ENCODE data around the gene KRT15. TPM values are rescaled to one million over a fixed set of nuclear protein-coding genes. Genes with fewer than 3 reads are reported as not detected.

The KRT15 gene
- total RNA-seq, 2 experiments from 2014 or later, result not detected

DNA sequence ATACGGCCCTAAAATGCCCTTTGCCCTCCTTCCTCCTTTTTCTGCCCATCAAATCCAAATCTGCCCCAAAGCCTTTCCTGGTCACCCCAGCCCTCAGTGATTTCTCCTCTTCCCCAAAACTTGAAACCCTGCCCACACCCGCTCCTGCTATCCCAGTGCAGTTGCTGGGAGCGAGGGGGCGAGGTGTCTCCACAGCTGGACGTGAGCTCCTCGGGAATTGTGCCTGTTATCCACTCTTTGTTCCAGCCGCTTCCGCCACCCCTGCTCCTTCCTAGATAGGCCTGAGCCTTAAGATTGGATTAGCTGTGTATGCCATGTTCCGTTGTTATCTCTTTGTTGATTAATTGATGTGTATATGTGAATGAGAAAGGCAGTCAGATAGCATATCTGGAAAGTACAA, 35.2 kb downstream of the KRT15 start:
- H3K9me3 ChIP-seq (ENCODE audit: low read length), result no peaks in the 10 kb centered on the region
- no peak for DNase-seq (ENCODE audit: low spot score)
- TF ChIP-seq CTCF (conservative IDR thresholded peaks at IDR 0.05; ENCODE audit: low read length), result no peak
- no peak for TF ChIP-seq EZH2phosphoT487 (IDR thresholded peaks at IDR 0.05; ENCODE audit: borderline replicate concordance, low read depth, low read length)
- no peaks in the 10 kb centered on the region for H3K4me1 ChIP-seq (ENCODE audit: insufficient read depth, low read length, poor library complexity, severe bottlenecking)
- no peak overlapping the region for H3K27ac ChIP-seq (ENCODE audit: low read depth, low read length, poor library complexity, severe bottlenecking)
- no peaks in the 10 kb centered on the region for H4K20me1 ChIP-seq (ENCODE audit: insufficient read depth, low read length)
- no TSS peak for BruUV-seq (replicated peaks)
- POLR2A ChIA-PET, result no interaction called here
- H3K36me3 ChIP-seq (ENCODE audit: insufficient read depth, low read length), result no peaks in the 10 kb centered on the region
- H3K4me2 ChIP-seq (ENCODE audit: low read length), result no peak overlapping the region
- H3K4me3 ChIP-seq (ENCODE audit: low read depth, low read length, poor library complexity, severe bottlenecking), result no peak overlapping the region
- no peak overlapping the region for H2AFZ ChIP-seq (ENCODE audit: low read length)
- CTCF ChIA-PET (ENCODE audit: unreplicated experiment), result no interaction called here
- H3K9me2 ChIP-seq (ENCODE audit: insufficient read depth, low read length), result no peaks in the 10 kb centered on the region
- H3K79me2 ChIP-seq (ENCODE audit: insufficient read depth, low read depth, low read length), result no peaks in the 10 kb centered on the region
- intact Hi-C loops (cut with micrococcal nuclease; ENCODE audit: unreplicated experiment), result no loop called here

DNA sequence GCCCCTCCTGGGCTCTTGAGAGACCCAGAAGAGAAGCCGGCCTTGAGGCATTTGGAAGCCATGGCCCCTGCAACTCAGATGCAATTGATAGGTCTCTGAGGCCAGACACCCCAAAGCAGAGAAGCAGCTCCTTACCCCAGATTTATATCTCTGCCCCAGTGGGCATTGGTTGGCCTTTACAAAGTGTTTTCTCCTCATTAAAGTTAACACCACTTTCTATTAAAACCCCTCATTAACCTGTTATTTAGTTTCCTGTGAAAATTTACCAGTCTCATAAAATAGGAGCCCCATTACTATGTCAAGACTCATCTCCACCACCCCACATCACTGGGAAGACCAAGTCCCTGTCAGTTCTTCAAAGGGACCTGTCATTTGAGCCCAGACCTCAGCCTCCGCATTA, 37.7 kb downstream of the KRT15 start, which contains the start of gene KRT35:
Gene KRT35 (minus strand): TSS at position 116 of the 400 bp plus-strand sequence. CDS start 54 bp downstream, at position 62.
- no peak within 1 kb of the TSS for H3K27ac ChIP-seq (ENCODE audit: low read depth, low read length, poor library complexity, severe bottlenecking)
- H3K9me2 ChIP-seq (ENCODE audit: insufficient read depth, low read length), result no peaks in the 10 kb centered on the region
- H3K4me2 ChIP-seq (ENCODE audit: low read length), result no peak within 1 kb of the TSS
- ChIA-PET CTCF (ENCODE audit: unreplicated experiment) (no interaction called here), POLR2A (no interaction called here)
- TF ChIP-seq CTCF (conservative IDR thresholded peaks at IDR 0.05; ENCODE audit: low read length) (no peak), EZH2phosphoT487 (IDR thresholded peaks at IDR 0.05; ENCODE audit: borderline replicate concordance, low read depth, low read length) (no peak)
- no peak for DNase-seq (ENCODE audit: low spot score)
- no peaks in the 10 kb centered on the region for H3K9me3 ChIP-seq (ENCODE audit: low read length)
- intact Hi-C loops (cut with micrococcal nuclease; ENCODE audit: unreplicated experiment), result no loop called here
- no peaks in the 10 kb centered on the region for H3K36me3 ChIP-seq (ENCODE audit: insufficient read depth, low read length)
- H3K4me3 ChIP-seq (ENCODE audit: low read depth, low read length, poor library complexity, severe bottlenecking), result no peak within 1 kb of the TSS
- H3K4me1 ChIP-seq (ENCODE audit: insufficient read depth, low read length, poor library complexity, severe bottlenecking), result no peaks in the 10 kb centered on the region
- no peak within 1 kb of the TSS for H2AFZ ChIP-seq (ENCODE audit: low read length)
- no peaks in the 10 kb centered on the region for H4K20me1 ChIP-seq (ENCODE audit: insufficient read depth, low read length)
- no peaks in the 10 kb centered on the region for H3K79me2 ChIP-seq (ENCODE audit: insufficient read depth, low read depth, low read length)
- no TSS peak for BruUV-seq (replicated peaks)

GRCh38 chr17:41480581-41480980, 38.1 kb downstream of the KRT15 start:
- H3K9me3 ChIP-seq (ENCODE audit: low read length), result no peaks in the 10 kb centered on the region
- BruUV-seq (replicated peaks), result no TSS peak
- TF ChIP-seq CTCF (conservative IDR thresholded peaks at IDR 0.05; ENCODE audit: low read length) (no peak), EZH2phosphoT487 (IDR thresholded peaks at IDR 0.05; ENCODE audit: borderline replicate concordance, low read depth, low read length) (no peak)
- no peak overlapping the region for H2AFZ ChIP-seq (ENCODE audit: low read length)
- H3K4me3 ChIP-seq (ENCODE audit: low read depth, low read length, poor library complexity, severe bottlenecking), result no peak overlapping the region
- H3K27ac ChIP-seq (ENCODE audit: low read depth, low read length, poor library complexity, severe bottlenecking), result no peak overlapping the region
- ChIA-PET CTCF (ENCODE audit: unreplicated experiment) (no interaction called here), POLR2A (no interaction called here)
- no peaks in the 10 kb centered on the region for H3K9me2 ChIP-seq (ENCODE audit: insufficient read depth, low read length)
- no peaks in the 10 kb centered on the region for H3K36me3 ChIP-seq (ENCODE audit: insufficient read depth, low read length)
- no peaks in the 10 kb centered on the region for H3K4me1 ChIP-seq (ENCODE audit: insufficient read depth, low read length, poor library complexity, severe bottlenecking)
- no peak for DNase-seq (ENCODE audit: low spot score)
- H3K4me2 ChIP-seq (ENCODE audit: low read length), result no peak overlapping the region
- H3K79me2 ChIP-seq (ENCODE audit: insufficient read depth, low read depth, low read length), result no peaks in the 10 kb centered on the region
- intact Hi-C loops (cut with micrococcal nuclease; ENCODE audit: unreplicated experiment), result no loop called here
- no peaks in the 10 kb centered on the region for H4K20me1 ChIP-seq (ENCODE audit: insufficient read depth, low read length)

All from OCI-LY7 (cell line).